IMR-90 (cell line): ENCODE measurements around the gene PTPRN2. TPM values are rescaled to one million over a fixed set of nuclear protein-coding genes. Genes with fewer than 3 reads are reported as not detected.

ENCODE experiments used
- ATAC-seq: fragments of 200-7000 bp; cut with Tn5 transposase; 2 replicates; pipeline ENCODE4 v1.9.1; 2020; ENCODE audit warnings: low read depth, mild to moderate bottlenecking, moderate library complexity
- BruUV-seq: library from RNA; stranded (reverse); fragments of 400-500 nt; replicated peaks from 2 replicates; lab custom pipeline; 2021; lab: Mats Ljungman, UMichigan
- CTCF ChIA-PET: fragments of 300-600 bp; formaldehyde crosslinking; extraction: SDS; loops from one replicate; lab custom pipeline; 2021; ENCODE audit warnings: antibody characterized with exemption; lab: Yijun Ruan, JAX
- POLR2A ChIA-PET: fragments of 300-600 bp; sonication (Branson Sonifier 250); formaldehyde crosslinking; loops from one replicate; lab custom pipeline; 2022; ENCODE audit warnings: antibody characterized with exemption; ENCODE audit not compliant: unreplicated experiment; lab: Charles Lee
- DNase-seq: peaks from one replicate; pipeline ENCODE4 v3.0.0; 2013
- H2AFZ ChIP-seq: replicated peaks from 2 replicates; pipeline ENCODE3; 2013; ENCODE audit warnings: low read length, mild to moderate bottlenecking; ENCODE audit not compliant: poor library complexity
- H2AK5ac ChIP-seq: 2 replicates; pipeline ENCODE4 v1.6.1; 2013; ENCODE audit warnings: low read depth, low read length, inconsistent platforms
- H2AK9ac ChIP-seq: replicated peaks from 2 replicates; pipeline ENCODE3; 2013; ENCODE audit warnings: mild to moderate bottlenecking, low read depth, low read length, moderate library complexity; ENCODE audit not compliant: poor library complexity
- H2BK120ac ChIP-seq: 2 replicates; pipeline ENCODE4 v1.6.1; 2013; ENCODE audit warnings: low read depth, low read length, inconsistent platforms
- H2BK15ac ChIP-seq: 3 replicates; pipeline ENCODE4 v1.6.1; 2013; ENCODE audit warnings: low read depth, low read length, inconsistent platforms
- H2BK20ac ChIP-seq: 2 replicates; pipeline ENCODE4 v1.6.1; 2013; ENCODE audit warnings: low read depth, mild to moderate bottlenecking, inconsistent platforms, low read length, moderate library complexity
- H2BK5ac ChIP-seq: 2 replicates; pipeline ENCODE4 v1.6.1; 2013; ENCODE audit warnings: mild to moderate bottlenecking, low read depth, low read length, inconsistent platforms; ENCODE audit not compliant: poor library complexity, severe bottlenecking
- H3K14ac ChIP-seq: replicated peaks from 2 replicates; pipeline ENCODE4 v1.6.1; 2013; ENCODE audit warnings: low read depth, low read length, inconsistent platforms
- H3K18ac ChIP-seq: 2 replicates; pipeline ENCODE4 v1.6.1; 2013; ENCODE audit warnings: low read depth, low read length, control low read depth
- H3K23ac ChIP-seq: 2 replicates; pipeline ENCODE4 v1.6.1; 2013; ENCODE audit warnings: low read depth, low read length, inconsistent platforms
- H3K27ac ChIP-seq: 2 replicates; pipeline ENCODE4 v1.5.1; 2013; ENCODE audit warnings: mild to moderate bottlenecking, control low read depth, low read length; ENCODE audit not compliant: insufficient read depth
- H3K27me3 ChIP-seq: 2 replicates; pipeline ENCODE4 v1.6.1; 2013; ENCODE audit warnings: low read length; ENCODE audit not compliant: control insufficient read depth, insufficient read depth
- H3K36me3 ChIP-seq: 2 replicates; pipeline ENCODE4 v1.6.1; 2013; ENCODE audit warnings: low read length, mixed read lengths; ENCODE audit not compliant: control insufficient read depth, insufficient read depth
- H3K4ac ChIP-seq: 2 replicates; pipeline ENCODE4 v1.6.1; 2013; ENCODE audit warnings: low read depth, low read length, inconsistent platforms
- H3K4me1 ChIP-seq: 2 replicates; pipeline ENCODE4 v1.6.1; 2013; ENCODE audit warnings: low read length, mixed read lengths; ENCODE audit not compliant: control insufficient read depth, insufficient read depth
- H3K4me2 ChIP-seq: 2 replicates; pipeline ENCODE4 v1.6.1; 2013; ENCODE audit warnings: low read depth, mild to moderate bottlenecking, control low read depth, low read length, moderate library complexity
- H3K4me3 ChIP-seq: 2 replicates; pipeline ENCODE4 v1.5.1; 2013; ENCODE audit warnings: low read depth, mild to moderate bottlenecking, control low read depth, low read length, moderate library complexity; ENCODE audit not compliant: insufficient read depth
- H3K56ac ChIP-seq: 2 replicates; pipeline ENCODE4 v1.6.1; 2013; ENCODE audit warnings: low read length, inconsistent platforms; ENCODE audit not compliant: insufficient read depth; ENCODE audit errors: extremely low read depth
- H3K79me1 ChIP-seq, 2 experiments: 2 replicates each; pipeline ENCODE4 v1.6.1; 2013; ENCODE audit warnings: low read length in 2 of 2, inconsistent platforms in 1 of 2, low read depth in 1 of 2
- H3K9ac ChIP-seq: 2 replicates; pipeline ENCODE4 v1.6.1; 2013; ENCODE audit warnings: low read depth, low read length, control low read depth
- H3K9me1 ChIP-seq: 2 replicates; pipeline ENCODE4 v1.6.1; 2013; ENCODE audit warnings: low read length, inconsistent platforms; ENCODE audit not compliant: insufficient read depth
- H3K9me3 ChIP-seq: 2 replicates; pipeline ENCODE4 v1.6.1; 2013; ENCODE audit warnings: low read length; ENCODE audit not compliant: control insufficient read depth, insufficient read depth
- H4K20me1 ChIP-seq: 2 replicates; pipeline ENCODE4 v1.6.1; 2013; ENCODE audit warnings: low read length, inconsistent platforms; ENCODE audit not compliant: insufficient read depth
- H4K5ac ChIP-seq: 2 replicates; pipeline ENCODE4 v1.6.1; 2013; ENCODE audit warnings: mild to moderate bottlenecking, low read depth, low read length, control low read depth
- H4K8ac ChIP-seq, 2 experiments: 2 replicates each; pipeline ENCODE4 v1.6.1; 2013; ENCODE audit warnings: low read depth in 2 of 2, low read length in 2 of 2, control low read depth in 1 of 2, inconsistent platforms in 1 of 2
- H4K91ac ChIP-seq: 2 replicates; pipeline ENCODE4 v1.6.1; 2013; ENCODE audit warnings: low read depth, low read length, inconsistent platforms; ENCODE audit not compliant: insufficient read depth
- BHLHE40 ChIP-seq: fragments of 150-350 bp; IDR thresholded peaks from 2 replicates; pipeline ENCODE4 v1.6.1; 2016; ENCODE audit warnings: mild to moderate bottlenecking, low read depth, low read length
- CEBPB ChIP-seq: IDR thresholded peaks from 2 replicates; pipeline ENCODE4 v1.6.1; 2012; ENCODE audit warnings: low read depth, low read length, improper control_type of control experiment
- CHD1 ChIP-seq: IDR thresholded peaks from 2 replicates; pipeline ENCODE4 v1.6.1; 2012; ENCODE audit warnings: low read depth, low read length, improper control_type of control experiment
- FOS ChIP-seq: fragments of 150-350 bp; IDR thresholded peaks from 2 replicates; pipeline ENCODE4 v1.6.1; 2016; ENCODE audit warnings: low read depth, low read length
- MAFK ChIP-seq: IDR thresholded peaks from 2 replicates; pipeline ENCODE4 v1.6.1; 2012; ENCODE audit warnings: low read depth, low read length, improper control_type of control experiment
- MAZ ChIP-seq: IDR thresholded peaks from 2 replicates; pipeline ENCODE4 v1.6.1; 2012; ENCODE audit warnings: low read depth, mild to moderate bottlenecking, low read length, improper control_type of control experiment, moderate library complexity, borderline replicate concordance
- MXI1 ChIP-seq: IDR thresholded peaks from 2 replicates; pipeline ENCODE4 v1.6.1; 2012; ENCODE audit warnings: low read depth, mild to moderate bottlenecking, low read length, moderate library complexity, borderline replicate concordance
- NFE2L2 ChIP-seq: fragments of 150-350 bp; IDR thresholded peaks from 2 replicates; pipeline ENCODE4 v1.6.1; 2016; ENCODE audit warnings: low read depth, mild to moderate bottlenecking, low read length
- POLR2A ChIP-seq: IDR thresholded peaks from 2 replicates; pipeline ENCODE4 v1.6.1; 2012; ENCODE audit warnings: mild to moderate bottlenecking, low read depth, low read length
- RAD21 ChIP-seq: IDR thresholded peaks from 2 replicates; pipeline ENCODE4 v1.6.1; 2012; ENCODE audit warnings: low read length, improper control_type of control experiment
- RCOR1 ChIP-seq: IDR thresholded peaks from 2 replicates; pipeline ENCODE4 v1.6.1; 2012; ENCODE audit warnings: mild to moderate bottlenecking, low read length, improper control_type of control experiment; ENCODE audit not compliant: insufficient replicate concordance
- RFX5 ChIP-seq: IDR thresholded peaks from 2 replicates; pipeline ENCODE4 v1.8.0; 2012; ENCODE audit warnings: low read depth, mild to moderate bottlenecking, low read length, moderate library complexity
- SMC3 ChIP-seq: fragments of 150-350 bp; IDR thresholded peaks from 2 replicates; pipeline ENCODE4 v1.6.1; 2016; ENCODE audit warnings: low read depth, mild to moderate bottlenecking, antibody characterized with exemption, low read length, moderate library complexity
- WGBS, 2 experiments: methylation state at CpG; one replicate each; pipeline versions ENCODE4 v1.1.5 to v1.1.7; 2013; ENCODE audit warnings: missing lambda C conversion rate in 2 of 2; ENCODE audit not compliant: insufficient read length in 1 of 2; ENCODE audit errors: extremely low coverage in 2 of 2; 5-methylcytosine and 5-hydroxymethylcytosine counted together
- dilution Hi-C: fragments of 300-500 bp; cut with HindIII; formaldehyde crosslinking; loops from one replicate; pipeline ENCODE4 v1.14.3; 2018; ENCODE audit warnings: low sequenced_read_pairs; ENCODE audit not compliant: unreplicated experiment
- in situ Hi-C: fragments of 300-500 bp; cut with MboI; formaldehyde crosslinking; loops from 3 replicates; pipeline ENCODE4 v1.14.3; 2019; ENCODE audit warnings: low sequenced_read_pairs, inconsistent platforms, mixed read lengths
- intact Hi-C: fragments of 100-400 bp; cut with micrococcal nuclease; formaldehyde crosslinking; loops from 2 replicates; pipeline ENCODE4 v1.10.0; 2022
- polyA plus RNA-seq, 3 experiments: library from polyadenylated mRNA; depleted of rRNA; stranded (reverse); fragments of >200 nt; gene quantifications; 2 replicates each; pipeline ENCODE4 v1.2.3, GENCODE V29; 2012; ENCODE audit warnings: low replicate concordance in 1 of 3
- total RNA-seq: library from RNA; depleted of rRNA; stranded (reverse); fragments of >200 nt; gene quantifications from 2 replicates; pipeline ENCODE4 v1.2.3, GENCODE V29; 2012
- TF ChIP-seq, protein P1 (sequence below): fragments of 150-350 bp; IDR thresholded peaks from 2 replicates; pipeline ENCODE4 v1.6.1; 2016; ENCODE audit warnings: low read depth, mild to moderate bottlenecking, low read length, moderate library complexity, borderline replicate concordance
- TF ChIP-seq, protein P2 (sequence below): conservative IDR thresholded peaks from 2 replicates; pipeline ENCODE4 v1.5.1; 2012; ENCODE audit warnings: mild to moderate bottlenecking, low read depth, low read length, improper control_type of control experiment
- TF ChIP-seq, protein P3 (sequence below): fragments of 150-350 bp; IDR thresholded peaks from 2 replicates; pipeline ENCODE4 v1.6.1; 2017; ENCODE audit warnings: mild to moderate bottlenecking, antibody characterized with exemption, low read length, low read depth

PTPRN2 gene
- total and polyA plus RNA-seq, 2 of the 4 experiments (the other 2 are of a cell fraction): 0.03 TPM; not detected in 1

DNA sequence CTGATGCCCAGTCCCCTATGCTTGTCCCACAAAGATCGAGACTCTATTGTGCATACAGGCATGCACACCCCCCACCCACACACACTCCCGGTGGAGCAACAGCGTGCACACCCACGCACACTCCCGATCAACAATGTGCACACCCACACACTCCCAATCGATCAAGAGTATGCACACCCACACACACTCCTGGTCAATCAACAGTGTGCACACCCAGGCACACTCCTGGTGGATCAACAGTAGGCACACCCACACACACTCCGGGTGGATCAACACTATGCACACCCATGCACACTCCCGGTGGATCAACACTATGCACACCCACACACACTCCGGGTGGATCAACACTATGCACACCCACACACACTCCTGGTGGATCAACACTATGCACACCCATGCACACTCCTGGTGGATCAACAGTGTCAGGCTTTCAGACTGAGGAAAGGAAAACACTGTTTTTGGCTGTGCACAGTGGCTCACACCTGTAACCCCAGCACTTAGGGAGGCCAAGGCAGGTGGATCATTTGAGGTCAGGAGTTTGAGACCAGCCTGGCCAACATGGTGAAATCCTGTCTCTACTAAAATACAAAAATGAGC lies 118.8 kb downstream of the PTPRN2 start:
- H4K5ac ChIP-seq: no peak overlapping the region
- H3K4me1 ChIP-seq: no peaks in the 10 kb centered on the region

More for the DNA sequence above, 118.8 kb downstream of the PTPRN2 start:
- Histone ChIP-seq H3K56ac (no peak overlapping the region), H2BK5ac (no peak overlapping the region), H2BK15ac (no peak overlapping the region), H3K27ac (no peak overlapping the region), H2AK5ac (no peak overlapping the region), H3K4ac (no peak overlapping the region), H3K27me3 (no peaks in the 10 kb centered on the region), H3K36me3 (no peaks in the 10 kb centered on the region), H4K91ac (no peak overlapping the region), H4K8ac (no peak overlapping the region), H3K14ac (no peak overlapping the region), H3K9ac (no peak overlapping the region), H3K4me3 (no peak overlapping the region), H3K4me2 (no peak overlapping the region), H2AFZ (no peak overlapping the region), H2BK120ac (no peak overlapping the region), H2BK20ac (no peak overlapping the region), H2AK9ac (no peak overlapping the region), H3K9me1 (no peaks in the 10 kb centered on the region), H3K79me1 (no peaks in the 10 kb centered on the region), H3K23ac (no peak overlapping the region), H3K18ac (no peak overlapping the region), H4K20me1 (no peaks in the 10 kb centered on the region), H3K9me3 (peaks cover 33% of the 10 kb centered on the region)
- no TSS peak for BruUV-seq
- intact Hi-C loops (no loop called here), in situ Hi-C loops (no loop called here), dilution Hi-C loops (no loop called here)
- ChIA-PET POLR2A (no interaction called here), CTCF (no interaction called here)
- TF ChIP-seq, protein P1, sequence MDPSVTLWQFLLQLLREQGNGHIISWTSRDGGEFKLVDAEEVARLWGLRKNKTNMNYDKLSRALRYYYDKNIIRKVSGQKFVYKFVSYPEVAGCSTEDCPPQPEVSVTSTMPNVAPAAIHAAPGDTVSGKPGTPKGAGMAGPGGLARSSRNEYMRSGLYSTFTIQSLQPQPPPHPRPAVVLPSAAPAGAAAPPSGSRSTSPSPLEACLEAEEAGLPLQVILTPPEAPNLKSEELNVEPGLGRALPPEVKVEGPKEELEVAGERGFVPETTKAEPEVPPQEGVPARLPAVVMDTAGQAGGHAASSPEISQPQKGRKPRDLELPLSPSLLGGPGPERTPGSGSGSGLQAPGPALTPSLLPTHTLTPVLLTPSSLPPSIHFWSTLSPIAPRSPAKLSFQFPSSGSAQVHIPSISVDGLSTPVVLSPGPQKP: no peak
- no peak for TF ChIP-seq POLR2A
- TF ChIP-seq BHLHE40: no peak
- no peak for TF ChIP-seq RAD21
- no peak for TF ChIP-seq FOS
- TF ChIP-seq, protein P2, sequence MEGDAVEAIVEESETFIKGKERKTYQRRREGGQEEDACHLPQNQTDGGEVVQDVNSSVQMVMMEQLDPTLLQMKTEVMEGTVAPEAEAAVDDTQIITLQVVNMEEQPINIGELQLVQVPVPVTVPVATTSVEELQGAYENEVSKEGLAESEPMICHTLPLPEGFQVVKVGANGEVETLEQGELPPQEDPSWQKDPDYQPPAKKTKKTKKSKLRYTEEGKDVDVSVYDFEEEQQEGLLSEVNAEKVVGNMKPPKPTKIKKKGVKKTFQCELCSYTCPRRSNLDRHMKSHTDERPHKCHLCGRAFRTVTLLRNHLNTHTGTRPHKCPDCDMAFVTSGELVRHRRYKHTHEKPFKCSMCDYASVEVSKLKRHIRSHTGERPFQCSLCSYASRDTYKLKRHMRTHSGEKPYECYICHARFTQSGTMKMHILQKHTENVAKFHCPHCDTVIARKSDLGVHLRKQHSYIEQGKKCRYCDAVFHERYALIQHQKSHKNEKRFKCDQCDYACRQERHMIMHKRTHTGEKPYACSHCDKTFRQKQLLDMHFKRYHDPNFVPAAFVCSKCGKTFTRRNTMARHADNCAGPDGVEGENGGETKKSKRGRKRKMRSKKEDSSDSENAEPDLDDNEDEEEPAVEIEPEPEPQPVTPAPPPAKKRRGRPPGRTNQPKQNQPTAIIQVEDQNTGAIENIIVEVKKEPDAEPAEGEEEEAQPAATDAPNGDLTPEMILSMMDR: no peak
- TF ChIP-seq RCOR1: no peak
- TF ChIP-seq MXI1: no peak
- no peak for TF ChIP-seq RFX5
- no peak for TF ChIP-seq SMC3
- no peak for TF ChIP-seq CEBPB
- TF ChIP-seq CHD1: no peak
- TF ChIP-seq MAZ: no peak
- TF ChIP-seq MAFK: no peak
- TF ChIP-seq, protein P3, sequence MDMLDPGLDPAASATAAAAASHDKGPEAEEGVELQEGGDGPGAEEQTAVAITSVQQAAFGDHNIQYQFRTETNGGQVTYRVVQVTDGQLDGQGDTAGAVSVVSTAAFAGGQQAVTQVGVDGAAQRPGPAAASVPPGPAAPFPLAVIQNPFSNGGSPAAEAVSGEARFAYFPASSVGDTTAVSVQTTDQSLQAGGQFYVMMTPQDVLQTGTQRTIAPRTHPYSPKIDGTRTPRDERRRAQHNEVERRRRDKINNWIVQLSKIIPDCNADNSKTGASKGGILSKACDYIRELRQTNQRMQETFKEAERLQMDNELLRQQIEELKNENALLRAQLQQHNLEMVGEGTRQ: no peak
- TF ChIP-seq NFE2L2: no peak
- DNase-seq (no peak), ATAC-seq (no peak)
- WGBS, 2 experiments: 70% methylated on average over 4 of the region's 9 CpGs; no CpG with 5 or more reads in 1 of the 2 experiments
